GM13977 (cell line): ENCODE measurements around the gene EXOC4.

ENCODE experiments used
- DNase-seq: peaks from one replicate; pipeline ENCODE4 v3.0.0; 2012; ENCODE audit warnings: low spot score
- in situ Hi-C: fragments of 300-500 bp; cut with MboI; formaldehyde crosslinking; loops from one replicate; pipeline ENCODE4 v1.12.0; 2022; ENCODE audit warnings: low sequenced_read_pairs, low pct_unique_long_range_greater_than_20kb, mixed read lengths, inconsistent platforms; ENCODE audit not compliant: unreplicated experiment
- TF ChIP-seq, protein P1 (sequence below): IDR thresholded peaks from 2 replicates; pipeline ENCODE4 v1.5.1; 2012; ENCODE audit warnings: mild to moderate bottlenecking, control low read depth; ENCODE audit not compliant: insufficient read depth; ENCODE audit errors: extremely low read depth, missing control alignments

EXOC4 gene

DNA sequence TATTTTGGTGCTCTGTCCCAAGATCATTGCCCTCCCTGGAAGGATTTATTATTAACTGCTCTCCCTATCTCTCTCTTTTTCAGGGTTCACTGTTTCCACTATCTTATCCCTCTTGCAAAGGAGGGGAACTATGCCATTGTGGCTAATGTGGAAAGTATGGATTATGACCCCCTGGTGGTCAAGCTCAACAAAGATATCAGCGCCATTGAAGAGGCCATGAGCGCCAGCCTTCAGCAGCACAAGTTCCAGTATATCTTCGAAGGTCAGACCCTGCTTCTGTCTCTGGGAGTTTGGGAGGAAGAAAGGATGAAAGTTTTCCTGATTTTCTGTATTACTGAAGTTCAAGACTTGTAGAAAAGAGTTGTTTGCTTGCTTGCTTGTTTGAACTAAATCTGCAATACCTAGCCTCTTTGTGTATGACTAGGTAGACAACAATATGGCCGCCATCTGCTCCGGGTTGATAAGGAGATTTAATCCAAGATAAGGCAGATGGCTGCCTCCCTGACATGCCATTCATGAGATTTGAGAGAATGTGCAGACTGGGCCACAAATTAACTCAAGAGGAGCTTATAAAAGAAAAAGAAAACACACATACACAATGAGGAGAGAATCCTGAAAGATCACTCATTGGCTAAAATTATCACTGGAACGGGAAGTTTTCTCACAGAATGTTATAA lies 752.1 kb downstream of the EXOC4 start:
- TF ChIP-seq, protein P1, sequence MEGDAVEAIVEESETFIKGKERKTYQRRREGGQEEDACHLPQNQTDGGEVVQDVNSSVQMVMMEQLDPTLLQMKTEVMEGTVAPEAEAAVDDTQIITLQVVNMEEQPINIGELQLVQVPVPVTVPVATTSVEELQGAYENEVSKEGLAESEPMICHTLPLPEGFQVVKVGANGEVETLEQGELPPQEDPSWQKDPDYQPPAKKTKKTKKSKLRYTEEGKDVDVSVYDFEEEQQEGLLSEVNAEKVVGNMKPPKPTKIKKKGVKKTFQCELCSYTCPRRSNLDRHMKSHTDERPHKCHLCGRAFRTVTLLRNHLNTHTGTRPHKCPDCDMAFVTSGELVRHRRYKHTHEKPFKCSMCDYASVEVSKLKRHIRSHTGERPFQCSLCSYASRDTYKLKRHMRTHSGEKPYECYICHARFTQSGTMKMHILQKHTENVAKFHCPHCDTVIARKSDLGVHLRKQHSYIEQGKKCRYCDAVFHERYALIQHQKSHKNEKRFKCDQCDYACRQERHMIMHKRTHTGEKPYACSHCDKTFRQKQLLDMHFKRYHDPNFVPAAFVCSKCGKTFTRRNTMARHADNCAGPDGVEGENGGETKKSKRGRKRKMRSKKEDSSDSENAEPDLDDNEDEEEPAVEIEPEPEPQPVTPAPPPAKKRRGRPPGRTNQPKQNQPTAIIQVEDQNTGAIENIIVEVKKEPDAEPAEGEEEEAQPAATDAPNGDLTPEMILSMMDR, result no peak
- DNase-seq, result no peak
- in situ Hi-C loops, result no loop called here

DNA sequence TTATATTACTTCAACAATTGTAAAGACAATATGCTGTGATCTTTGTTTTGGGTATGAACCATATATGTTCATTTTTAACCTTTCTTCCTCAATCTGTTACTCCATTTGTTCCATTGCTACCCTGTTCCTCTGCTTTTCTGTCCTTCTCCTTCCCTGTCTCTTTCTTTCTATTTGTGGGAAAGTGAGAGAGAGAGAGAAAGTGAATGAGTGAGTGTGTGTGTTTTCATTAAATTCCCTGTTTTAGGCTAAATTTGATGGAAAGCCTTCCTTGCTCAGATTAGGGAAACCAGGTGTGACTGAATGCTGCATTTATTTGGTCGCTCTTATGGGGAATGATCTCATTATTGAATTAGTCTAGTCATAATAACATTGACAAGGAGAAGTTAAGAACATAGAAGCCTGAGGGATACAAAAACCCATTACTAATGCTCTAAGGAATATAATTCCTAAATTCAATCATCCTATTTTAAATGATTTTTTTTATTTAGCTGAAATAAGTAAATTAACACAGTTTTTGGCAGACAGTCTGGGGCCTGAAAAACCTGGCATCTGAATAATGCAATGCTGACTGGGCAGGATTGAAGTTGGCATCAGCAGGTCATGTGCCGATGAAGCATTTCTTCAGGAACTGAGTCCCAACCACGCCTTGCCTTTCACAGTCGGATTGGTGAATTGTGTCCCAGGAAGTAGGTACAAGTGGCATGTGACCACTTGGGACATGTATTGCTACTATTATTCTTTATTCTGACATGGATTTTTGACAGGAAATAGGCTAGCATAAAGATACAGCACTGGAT lies 756.6 kb downstream of the EXOC4 start:
- no peak for DNase-seq
- in situ Hi-C loops, result no loop called here
- TF ChIP-seq, protein P1, result no peak

DNA sequence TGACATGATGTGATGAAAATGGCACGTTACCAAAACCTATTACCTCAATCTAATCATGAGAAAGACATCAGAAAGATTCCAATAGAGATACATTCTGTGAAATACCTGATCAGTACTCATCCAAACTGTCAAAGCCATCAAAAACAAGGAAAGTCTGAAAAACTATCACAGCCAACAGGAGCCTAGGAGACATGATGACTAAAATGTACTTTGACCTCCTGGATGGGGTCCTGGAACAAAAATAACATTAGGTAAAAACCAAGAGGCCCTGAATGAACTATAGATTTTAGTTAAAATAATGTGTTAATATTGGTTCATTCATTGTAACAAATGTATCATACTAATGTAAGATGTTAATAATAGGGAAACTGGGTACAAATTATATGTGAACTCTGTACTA lies 760.4 kb downstream of the EXOC4 start:
- in situ Hi-C loops, result no loop called here
- TF ChIP-seq, protein P1, result no peak
- DNase-seq, result no peak

DNA sequence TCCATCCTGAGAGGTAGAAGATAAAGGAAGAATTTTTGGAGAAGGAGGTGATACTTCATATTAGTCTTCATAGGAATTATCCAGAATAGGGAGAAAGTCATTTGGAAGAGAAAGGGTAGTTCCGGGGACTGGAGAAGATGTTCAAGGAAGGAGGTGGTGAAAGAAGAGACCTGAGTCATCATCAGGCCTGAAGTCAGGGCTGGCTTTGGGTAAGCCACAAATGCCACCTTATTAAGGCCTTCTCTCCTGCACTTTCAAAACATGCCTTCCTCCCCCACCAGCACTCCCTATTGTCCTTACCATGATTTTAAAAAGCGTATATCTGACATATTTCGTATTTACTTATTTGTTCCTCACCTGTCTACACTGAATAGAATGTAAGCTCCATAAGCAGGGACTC lies 762.1 kb downstream of the EXOC4 start:
- no peak for DNase-seq
- in situ Hi-C loops, result no loop called here
- TF ChIP-seq, protein P1, result no peak

DNA sequence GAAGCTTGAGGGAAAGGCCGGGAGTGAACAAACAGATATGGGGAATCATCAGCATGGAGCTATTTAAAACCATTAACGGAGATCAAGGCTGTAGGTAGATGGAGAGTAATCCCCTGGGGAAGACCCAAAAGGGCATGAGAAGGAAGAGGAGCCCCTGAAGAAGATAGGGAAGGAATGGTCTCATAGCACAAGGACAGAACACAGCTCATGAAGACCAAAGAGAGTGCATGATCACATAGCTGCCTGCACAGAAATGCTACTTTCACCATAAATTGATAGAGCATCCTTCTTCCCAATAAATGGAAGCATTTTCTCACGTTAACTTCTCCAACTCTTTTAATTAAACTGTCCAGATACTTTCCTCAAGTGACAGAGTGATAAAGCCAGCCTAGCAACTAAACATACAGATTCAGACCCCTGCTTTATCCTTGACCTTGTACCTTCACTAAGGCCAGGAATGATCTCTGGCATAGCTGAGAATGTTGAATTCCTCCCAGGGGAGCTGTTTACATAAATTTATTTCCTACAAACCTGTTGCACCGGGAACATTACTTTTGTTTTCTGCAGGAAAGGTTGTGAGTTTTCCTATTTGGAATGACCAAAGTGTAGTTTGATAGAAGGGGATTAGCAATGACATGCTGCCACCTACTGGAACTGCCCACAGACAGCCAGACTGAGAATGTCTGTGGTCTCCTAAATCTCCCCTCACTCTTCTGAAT lies 763.5 kb downstream of the EXOC4 start:
- in situ Hi-C loops, result no loop called here
- peak; percentile 17 for DNase-seq
- TF ChIP-seq, protein P1, result peak; percentile 62

DNA sequence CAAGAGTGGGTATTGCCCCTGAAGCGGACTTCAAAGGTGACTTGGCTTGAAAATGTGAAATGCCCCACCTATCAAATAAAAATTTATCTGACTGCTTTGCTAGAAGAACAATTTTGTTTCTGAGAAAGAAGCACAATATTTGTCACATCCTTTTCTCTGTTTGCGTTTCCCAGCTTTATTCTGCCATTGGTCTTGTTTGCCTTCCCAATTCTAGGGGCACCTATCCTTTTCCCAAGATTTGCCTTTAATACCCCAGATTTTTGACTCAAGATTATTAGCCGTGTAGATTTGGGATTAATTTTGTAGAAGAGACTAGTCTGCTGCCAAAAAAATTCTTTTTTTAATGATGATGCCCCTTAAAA lies 764.0 kb downstream of the EXOC4 start:
- in situ Hi-C loops, result no loop called here
- no peak for DNase-seq
- TF ChIP-seq, protein P1, result no peak
